Measurements from ENCODE around the gene ARHGEF7.

The ARHGEF7 gene

GRCh38 chr13:111325146-111325890 is 210.2 kb downstream of the ARHGEF7 start:
- no peak for TF ChIP-seq GATA2 (IDR thresholded peaks at IDR 0.05; ENCODE audit: low read depth, low read length)
- TF ChIP-seq GATA3 (IDR thresholded peaks at IDR 0.05; ENCODE audit: low read depth, low read length), result no peak

- TF ChIP-seq GATA3 (IDR thresholded peaks at IDR 0.05; ENCODE audit: low read depth, low read length) (no peak), GATA2 (IDR thresholded peaks at IDR 0.05; ENCODE audit: low read depth, low read length) (no peak)
Measured at GRCh38 chr13:111325941-111326620, 211.0 kb downstream of the ARHGEF7 start.

GRCh38 chr13:111326621-111326965 is 211.5 kb downstream of the ARHGEF7 start:
- TF ChIP-seq GATA2 (IDR thresholded peaks at IDR 0.05; ENCODE audit: low read depth, low read length) (no peak), GATA3 (IDR thresholded peaks at IDR 0.05; ENCODE audit: low read depth, low read length) (no peak)

GRCh38 chr13:111326981-111327642 is 212.0 kb downstream of the ARHGEF7 start:
- TF ChIP-seq GATA3 (IDR thresholded peaks at IDR 0.05; ENCODE audit: low read depth, low read length), result no peak
- no peak for TF ChIP-seq GATA2 (IDR thresholded peaks at IDR 0.05; ENCODE audit: low read depth, low read length)

- TF ChIP-seq GATA2 (IDR thresholded peaks at IDR 0.05; ENCODE audit: low read depth, low read length) (no peak), GATA3 (IDR thresholded peaks at IDR 0.05; ENCODE audit: low read depth, low read length) (no peak)
Measured at GRCh38 chr13:111327730-111328573, 212.8 kb downstream of the ARHGEF7 start.

GRCh38 chr13:111328574-111329410 is 213.7 kb downstream of the ARHGEF7 start:
- TF ChIP-seq GATA2 (IDR thresholded peaks at IDR 0.05; ENCODE audit: low read depth, low read length) (no peak), GATA3 (IDR thresholded peaks at IDR 0.05; ENCODE audit: low read depth, low read length) (no peak)

- TF ChIP-seq GATA3 (IDR thresholded peaks at IDR 0.05; ENCODE audit: low read depth, low read length) (no peak), GATA2 (IDR thresholded peaks at IDR 0.05; ENCODE audit: low read depth, low read length) (no peak)
Measured at GRCh38 chr13:111329641-111330040, 214.5 kb downstream of the ARHGEF7 start.

GRCh38 chr13:111330066-111330610 is 215.0 kb downstream of the ARHGEF7 start:
- TF ChIP-seq GATA3 (IDR thresholded peaks at IDR 0.05; ENCODE audit: low read depth, low read length), result no peak
- TF ChIP-seq GATA2 (IDR thresholded peaks at IDR 0.05; ENCODE audit: low read depth, low read length), result no peak

- no peak for TF ChIP-seq GATA2 (IDR thresholded peaks at IDR 0.05; ENCODE audit: low read depth, low read length)
- TF ChIP-seq GATA3 (IDR thresholded peaks at IDR 0.05; ENCODE audit: low read depth, low read length), result no peak
Measured at GRCh38 chr13:111335298-111335697, 220.2 kb downstream of the ARHGEF7 start.

- TF ChIP-seq GATA2 (IDR thresholded peaks at IDR 0.05; ENCODE audit: low read depth, low read length) (no peak), GATA3 (IDR thresholded peaks at IDR 0.05; ENCODE audit: low read depth, low read length) (no peak)
Measured at GRCh38 chr13:111336666-111337065, 221.6 kb downstream of the ARHGEF7 start.

- no peak for TF ChIP-seq GATA2 (IDR thresholded peaks at IDR 0.05; ENCODE audit: low read depth, low read length)
- TF ChIP-seq GATA3 (IDR thresholded peaks at IDR 0.05; ENCODE audit: low read depth, low read length), result no peak
Measured at GRCh38 chr13:111337206-111337605, 222.1 kb downstream of the ARHGEF7 start.

- TF ChIP-seq GATA3 (IDR thresholded peaks at IDR 0.05; ENCODE audit: low read depth, low read length), result no peak
- TF ChIP-seq GATA2 (IDR thresholded peaks at IDR 0.05; ENCODE audit: low read depth, low read length), result no peak
Measured at GRCh38 chr13:111337741-111338140, 222.6 kb downstream of the ARHGEF7 start.

GRCh38 chr13:111338841-111339240 is 223.7 kb downstream of the ARHGEF7 start:
- TF ChIP-seq GATA3 (IDR thresholded peaks at IDR 0.05; ENCODE audit: low read depth, low read length) (no peak), GATA2 (IDR thresholded peaks at IDR 0.05; ENCODE audit: low read depth, low read length) (no peak)

All from SH-SY5Y (cell line).